ENCODE data around the gene MAGI1.
A peak's percentile ranks its signal among the peaks of the same experiment; 100 is the strongest.

Gene MAGI1

DNA sequence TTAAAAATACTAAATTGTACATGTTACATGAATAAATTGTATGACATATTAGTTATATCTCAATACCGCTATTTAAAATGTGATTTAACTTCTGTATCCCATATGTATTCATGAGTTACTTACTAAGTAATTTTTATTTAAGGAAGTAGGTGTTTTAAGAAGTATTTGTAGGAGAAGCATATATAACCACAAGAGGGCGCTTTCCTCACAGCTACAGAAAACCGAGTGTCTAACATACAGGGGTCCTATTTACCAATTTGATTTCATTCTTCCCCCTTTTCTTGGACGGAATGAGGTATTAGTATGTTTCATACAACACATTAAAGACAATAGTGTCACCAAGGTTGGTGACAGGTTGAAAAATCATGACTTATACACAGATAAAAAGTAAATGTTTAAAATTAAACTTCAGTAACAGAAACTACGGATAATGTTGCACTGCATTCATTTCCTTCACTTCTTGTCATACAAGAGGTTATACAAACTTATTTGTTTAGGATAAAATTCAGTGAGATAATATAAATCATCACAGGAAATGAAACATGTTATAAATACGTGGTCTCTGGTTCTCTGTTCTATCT, 253.6 kb downstream of the MAGI1 start:
- DNase-seq: peak; percentile 50 to 66 (median 61)

- DNase-seq: no peak
Measured at GRCh38 chr3:65783117-65783516, 255.6 kb downstream of the MAGI1 start.

- DNase-seq: no peak
Measured at GRCh38 chr3:65781594-65781993, 257.1 kb downstream of the MAGI1 start.

DNA sequence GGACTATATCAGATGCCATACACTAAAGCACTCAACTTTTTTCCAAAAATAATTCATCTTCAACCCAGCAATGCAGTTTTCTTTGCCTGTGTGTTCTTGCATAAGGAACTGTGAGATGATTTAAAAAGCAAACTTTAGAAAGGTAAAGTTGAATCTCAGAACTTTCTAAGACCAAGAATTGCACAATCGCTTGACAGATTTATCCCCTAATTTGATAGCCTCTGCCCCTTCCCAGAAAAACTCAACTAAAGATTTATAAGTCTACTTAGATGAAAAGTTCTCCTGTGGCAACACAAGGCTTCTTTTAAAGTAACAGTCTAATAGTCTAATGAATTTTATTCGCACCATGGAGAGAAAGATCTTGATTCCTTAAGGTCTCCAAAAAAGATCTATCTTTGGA, 259.3 kb downstream of the MAGI1 start:
- DNase-seq: no peak

GRCh38 chr3:65778968-65779367, 259.8 kb downstream of the MAGI1 start:
- no peak for DNase-seq

DNA sequence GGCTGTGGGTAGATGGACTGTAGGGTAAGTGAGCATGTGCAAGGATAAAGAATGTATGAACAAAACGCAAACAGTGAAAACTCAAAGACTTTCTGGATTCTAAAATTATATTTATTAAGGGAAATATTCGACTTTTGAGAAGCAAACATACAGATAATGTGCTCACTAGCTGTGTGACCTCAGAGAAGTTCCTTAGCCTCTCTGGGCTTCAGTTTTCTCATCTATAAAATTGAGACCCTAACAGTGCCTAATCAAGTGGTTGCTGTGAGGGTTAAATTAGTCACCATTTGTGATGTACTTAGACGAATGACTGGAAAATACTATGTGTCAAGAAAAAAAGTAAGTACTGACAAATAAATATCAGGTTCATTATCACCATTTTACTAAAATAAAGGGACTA, 261.7 kb downstream of the MAGI1 start:
- DNase-seq: no peak

- no peak for DNase-seq
Measured at GRCh38 chr3:65776494-65776893, 262.2 kb downstream of the MAGI1 start.

DNA sequence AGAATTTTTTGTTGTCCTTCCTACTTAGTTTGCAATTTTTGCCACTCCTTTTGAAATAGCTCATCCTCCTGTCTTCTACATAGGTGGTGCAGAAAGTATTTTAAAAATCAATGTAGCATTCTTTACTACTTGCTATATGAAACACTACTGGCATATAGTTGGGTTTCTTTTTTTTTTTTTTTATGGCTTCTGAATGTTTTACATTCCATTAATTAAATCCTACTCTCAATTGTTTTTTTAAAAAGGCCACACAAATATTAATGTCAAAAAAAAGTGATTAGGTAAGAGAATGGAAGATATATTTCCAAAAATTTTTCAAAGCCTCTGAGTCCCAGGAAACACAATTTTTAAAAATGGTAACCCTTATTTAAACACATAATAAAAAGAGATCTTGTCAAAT, 262.6 kb downstream of the MAGI1 start:
- no peak for DNase-seq

- no peak for DNase-seq
Measured at GRCh38 chr3:65772758-65773157, 266.0 kb downstream of the MAGI1 start.

- no peak for DNase-seq
Measured at GRCh38 chr3:65767551-65767950, 271.2 kb downstream of the MAGI1 start.

DNA sequence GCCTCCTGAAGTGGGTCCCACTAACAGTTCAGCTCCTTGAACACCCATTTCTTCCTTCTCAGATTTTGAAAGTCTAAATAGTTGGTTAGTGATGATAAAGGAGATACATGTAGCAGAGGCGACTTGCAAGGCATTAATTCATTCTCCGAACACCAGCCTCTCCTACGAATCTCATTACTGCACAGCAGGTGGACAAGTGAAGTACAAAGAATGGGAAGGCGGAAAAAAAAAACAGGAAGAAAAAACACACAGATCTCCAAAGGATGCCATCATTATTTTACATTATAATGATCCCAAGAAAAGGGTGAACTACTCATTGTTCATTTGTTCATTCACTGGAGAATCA, 276.5 kb downstream of the MAGI1 start:
- no peak for DNase-seq

DNA sequence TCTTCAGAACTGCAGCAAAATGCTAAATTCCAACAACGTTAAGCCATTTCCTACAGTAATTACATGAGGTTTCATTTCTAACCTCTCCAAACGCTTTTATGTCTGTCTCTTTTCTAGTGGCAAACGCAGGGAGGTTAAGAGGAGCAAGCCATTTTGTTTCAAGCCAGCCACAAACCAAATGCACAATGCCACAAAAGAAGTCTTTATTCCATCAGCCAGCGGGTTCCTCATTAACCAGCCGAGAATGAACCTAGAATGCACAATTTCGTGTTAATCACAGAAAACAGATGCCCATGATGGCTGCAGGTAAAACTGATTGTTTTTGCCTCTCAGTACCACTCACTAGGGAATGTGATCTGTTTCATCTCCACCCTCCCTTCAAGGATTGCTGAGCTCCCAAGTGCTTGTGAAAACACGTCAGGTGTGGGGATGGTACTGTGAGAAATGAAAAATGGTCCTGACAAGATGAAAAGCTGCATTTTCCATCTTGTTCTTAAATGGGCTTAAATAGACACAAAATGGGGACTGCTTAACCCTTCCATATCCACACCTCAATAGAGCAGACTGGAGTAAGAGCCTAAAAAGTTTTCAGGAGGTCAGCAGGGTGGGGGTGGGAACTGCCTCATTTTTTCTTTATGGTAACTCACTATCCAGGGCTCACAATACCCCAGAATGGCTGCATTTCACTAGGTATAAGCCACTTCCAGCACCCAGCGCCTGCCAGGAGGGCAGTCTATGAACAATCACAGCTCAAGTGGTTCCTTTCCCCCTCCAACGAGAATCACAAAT, 277.1 kb downstream of the MAGI1 start:
- no peak for DNase-seq

DNA sequence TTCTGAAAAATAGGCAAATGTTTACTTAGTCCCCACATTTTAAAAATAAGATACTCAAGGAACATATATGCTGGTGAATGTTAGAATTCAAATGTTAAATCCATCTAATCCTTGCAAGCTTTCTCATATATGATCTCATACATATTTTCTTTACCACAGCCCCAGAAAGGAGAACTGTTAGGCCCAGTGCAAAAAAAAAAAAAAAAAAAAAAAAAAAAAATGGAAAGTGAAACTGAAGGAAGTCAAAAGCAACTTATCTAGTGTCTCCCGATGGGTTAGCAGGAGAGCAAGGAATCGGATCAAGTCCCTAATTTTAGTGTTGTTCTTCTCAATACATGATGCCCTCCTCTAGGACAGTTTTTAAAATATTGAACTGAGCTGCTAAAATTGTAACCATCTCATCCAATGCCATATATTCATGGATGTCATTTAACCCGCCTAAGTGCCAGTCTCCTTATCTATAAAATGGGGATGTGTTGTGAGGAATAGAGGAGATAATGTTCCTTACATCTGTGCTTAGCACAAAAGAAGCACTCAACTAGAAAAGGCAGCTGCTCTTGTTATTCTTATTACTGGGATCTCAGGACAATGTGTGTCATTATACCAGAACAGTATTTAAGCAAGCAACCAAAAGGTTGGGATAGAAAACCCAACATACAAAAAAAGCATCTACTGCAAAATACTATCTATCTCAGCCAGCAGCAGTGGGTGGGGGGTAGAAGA, 279.7 kb downstream of the MAGI1 start:
- DNase-seq: peak; percentile 2 to 37 (median 8)

DNA sequence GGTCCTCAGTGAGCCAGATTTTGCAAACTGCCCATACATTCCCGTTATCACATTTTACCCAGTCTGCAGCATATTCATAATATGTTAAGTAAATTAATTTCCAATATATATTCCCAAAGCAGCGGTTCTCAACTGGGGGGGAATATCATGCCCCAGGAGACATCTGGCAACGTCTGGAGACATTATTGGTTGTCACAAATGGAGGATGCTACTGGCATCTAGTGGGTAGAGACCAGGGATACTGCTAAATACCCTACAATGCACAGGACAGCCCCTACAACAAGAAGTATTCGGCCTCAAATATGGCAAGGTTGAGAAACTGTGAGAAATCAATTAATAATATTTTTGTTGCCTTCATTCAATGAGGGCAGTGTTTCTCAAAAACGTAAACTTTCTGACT, 280.3 kb downstream of the MAGI1 start:
- DNase-seq: no peak

- no peak for DNase-seq
Measured at GRCh38 chr3:65752636-65753035, 286.1 kb downstream of the MAGI1 start.

DNA sequence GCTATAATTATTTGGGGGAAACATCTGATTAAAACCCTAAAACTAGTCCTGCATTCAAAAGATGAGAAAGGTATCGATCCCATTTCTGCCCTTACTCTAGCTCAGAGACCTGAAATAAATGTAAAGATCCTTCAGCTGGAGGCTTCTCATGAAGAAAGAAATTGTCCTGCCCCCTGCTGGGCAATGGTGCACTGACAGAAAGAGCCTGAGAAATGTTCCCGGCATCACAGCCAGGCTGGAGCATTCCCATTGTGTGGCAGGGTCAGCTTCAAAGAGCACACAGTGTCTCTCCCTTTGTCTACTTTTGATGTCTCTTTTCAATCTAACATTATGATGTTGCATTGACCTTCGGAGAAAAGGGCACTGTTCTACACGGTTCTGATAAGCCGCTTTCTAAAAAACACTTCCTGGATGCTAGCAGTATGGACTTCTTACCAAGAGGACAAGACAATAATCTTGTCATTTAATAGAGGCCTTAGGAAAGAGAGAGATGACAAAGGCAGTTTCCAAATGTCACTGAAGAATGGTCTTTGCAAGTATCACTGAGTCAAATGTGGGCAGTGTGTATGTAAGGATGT, 287.5 kb downstream of the MAGI1 start:
- peak in 2 of 3 donors; percentile 4 to 18 for DNase-seq

DNA sequence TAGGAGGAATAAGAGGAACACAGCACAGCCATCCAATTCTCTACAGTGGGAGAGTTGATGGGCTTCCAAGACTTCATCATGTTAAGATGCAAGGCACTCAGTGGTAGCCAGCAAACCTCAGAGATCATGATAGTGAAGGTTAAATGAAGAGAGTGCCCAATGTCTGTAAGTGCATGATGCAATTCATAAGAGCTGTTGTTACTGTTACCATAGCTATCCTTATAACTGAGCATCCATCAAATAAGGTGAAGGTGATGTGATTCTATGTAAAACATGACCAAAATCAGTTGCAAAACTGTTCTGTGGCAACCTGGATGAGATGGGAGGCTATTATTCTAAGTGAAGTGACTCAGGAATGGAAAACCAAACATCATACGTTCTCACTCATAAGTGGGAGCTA, 289.7 kb downstream of the MAGI1 start:
- DNase-seq: no peak

DNA sequence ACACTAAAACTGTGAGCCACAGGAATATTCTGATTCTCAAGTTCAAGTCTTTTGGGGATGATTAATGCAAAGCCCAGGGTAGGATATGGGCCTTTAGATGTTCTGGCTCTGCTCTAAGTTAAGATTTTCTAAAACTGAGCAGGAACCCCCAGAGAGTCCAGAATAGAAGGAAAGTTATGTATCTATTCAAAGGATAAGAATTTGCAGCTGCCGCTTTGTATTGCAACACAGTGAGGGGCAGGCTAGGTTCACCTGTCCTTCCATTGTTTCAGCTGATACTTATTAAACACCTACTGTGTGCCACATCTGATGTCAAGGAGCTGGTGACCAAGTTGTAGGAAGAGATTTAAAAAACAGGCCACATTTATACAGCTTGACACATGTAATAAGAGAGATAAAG, 290.4 kb downstream of the MAGI1 start:
- DNase-seq: no peak

DNA sequence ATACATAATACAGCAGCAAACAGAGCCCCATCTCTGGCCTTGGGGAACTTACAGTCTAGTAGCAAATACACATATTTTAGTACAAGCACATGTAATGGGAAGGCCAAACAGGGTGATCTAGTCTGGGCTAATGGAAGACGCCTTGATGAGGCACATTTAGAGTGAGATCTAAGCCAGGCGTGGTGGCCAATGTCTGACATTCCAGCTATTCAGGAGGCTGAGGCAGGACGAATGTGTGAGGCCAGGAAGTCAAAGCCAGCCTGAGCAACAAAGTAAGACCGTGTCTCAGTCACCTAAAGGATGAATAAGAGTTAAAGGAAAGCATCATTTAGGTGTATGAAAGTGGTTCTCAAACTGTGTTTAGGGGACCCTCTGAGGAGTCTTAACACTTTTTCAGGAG, 291.9 kb downstream of the MAGI1 start:
- no peak for DNase-seq

GRCh38 chr3:65745306-65745705, 293.4 kb downstream of the MAGI1 start:
- DNase-seq: no peak

GRCh38 chr3:65742914-65743313, 295.8 kb downstream of the MAGI1 start:
- DNase-seq: no peak

GRCh38 chr3:65741540-65741939, 297.2 kb downstream of the MAGI1 start:
- no peak for DNase-seq

DNA sequence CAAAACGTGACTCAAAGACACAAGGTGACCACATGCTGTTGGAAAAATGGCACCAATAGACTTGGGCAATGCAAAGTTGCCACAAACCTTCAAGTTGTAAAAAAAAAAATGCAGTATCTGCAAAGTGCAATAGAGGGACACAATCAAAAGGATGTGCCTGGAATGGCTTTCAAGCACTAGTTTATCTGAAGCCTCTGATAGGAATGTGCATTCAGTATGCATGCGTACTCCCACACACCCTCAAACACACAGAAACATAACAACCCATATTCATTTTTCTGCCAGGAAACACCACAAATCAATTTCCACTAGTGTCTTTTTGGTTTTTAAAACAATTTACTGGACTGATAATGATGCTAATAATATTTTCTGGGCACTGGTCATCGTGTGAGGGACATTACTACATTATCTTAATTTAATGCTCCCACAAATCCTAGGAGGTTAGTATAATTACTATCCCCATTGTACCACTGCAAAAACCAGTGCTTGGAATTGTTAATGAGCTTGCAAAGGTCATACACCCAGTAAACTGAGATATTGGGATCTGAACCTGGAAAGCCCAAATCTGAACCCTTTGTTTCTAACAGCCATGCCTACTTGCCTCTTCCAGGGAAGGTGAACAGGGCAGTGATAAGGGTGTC, 298.7 kb downstream of the MAGI1 start:
- no peak for DNase-seq
